Activated T-helper 9 cell treated with anti-CD3 and anti-CD28 coated beads, Interleukin-2, amount 50 U/mL, for 16 hours (primary cell): ENCODE measurements around the gene NIP7.

Experiments
- DNase-seq: peaks from one replicate; pipeline ENCODE4 v3.0.0-alpha.2; 2020; ENCODE audit warnings: low read depth

NIP7 gene

DNA sequence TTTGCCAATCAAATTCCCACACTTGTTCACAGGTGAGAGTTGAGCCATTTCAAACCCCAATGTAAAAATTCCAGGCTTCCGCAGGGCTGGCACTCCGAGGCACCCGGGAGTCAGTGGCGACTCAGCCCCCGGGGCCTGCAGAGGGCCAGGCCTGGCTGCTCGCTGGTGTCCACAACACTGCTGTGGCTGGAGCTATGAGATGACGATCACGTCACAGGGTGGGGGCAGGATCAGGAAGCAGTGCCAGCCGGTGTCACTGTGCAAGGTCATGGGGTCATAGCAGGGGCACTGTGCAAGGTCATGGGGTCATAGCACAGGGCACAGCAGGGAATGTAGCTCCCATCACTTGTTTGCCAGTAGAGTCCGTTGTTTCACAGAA, 20.7 kb upstream of the NIP7 start:
- no peak for DNase-seq

DNA sequence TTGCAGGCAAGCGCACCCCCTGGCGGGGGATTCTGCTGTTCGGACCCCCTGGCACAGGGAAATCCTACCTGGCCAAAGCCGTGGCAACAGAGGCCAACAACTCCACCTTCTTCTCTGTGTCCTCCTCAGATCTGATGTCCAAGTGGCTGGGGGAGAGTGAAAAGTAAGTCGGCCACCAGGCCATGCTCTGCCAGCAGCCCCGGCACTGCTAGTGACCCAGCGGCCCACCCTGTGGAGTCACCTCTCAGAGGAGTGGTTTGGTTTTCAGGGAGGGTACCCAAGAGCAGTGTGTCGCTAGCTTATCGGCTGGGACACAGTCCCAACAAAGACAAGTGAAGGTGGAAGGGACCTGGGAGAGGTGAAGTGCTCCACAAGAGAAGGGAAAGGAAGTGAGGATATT, 20.2 kb upstream of the NIP7 start:
- no peak for DNase-seq

DNA sequence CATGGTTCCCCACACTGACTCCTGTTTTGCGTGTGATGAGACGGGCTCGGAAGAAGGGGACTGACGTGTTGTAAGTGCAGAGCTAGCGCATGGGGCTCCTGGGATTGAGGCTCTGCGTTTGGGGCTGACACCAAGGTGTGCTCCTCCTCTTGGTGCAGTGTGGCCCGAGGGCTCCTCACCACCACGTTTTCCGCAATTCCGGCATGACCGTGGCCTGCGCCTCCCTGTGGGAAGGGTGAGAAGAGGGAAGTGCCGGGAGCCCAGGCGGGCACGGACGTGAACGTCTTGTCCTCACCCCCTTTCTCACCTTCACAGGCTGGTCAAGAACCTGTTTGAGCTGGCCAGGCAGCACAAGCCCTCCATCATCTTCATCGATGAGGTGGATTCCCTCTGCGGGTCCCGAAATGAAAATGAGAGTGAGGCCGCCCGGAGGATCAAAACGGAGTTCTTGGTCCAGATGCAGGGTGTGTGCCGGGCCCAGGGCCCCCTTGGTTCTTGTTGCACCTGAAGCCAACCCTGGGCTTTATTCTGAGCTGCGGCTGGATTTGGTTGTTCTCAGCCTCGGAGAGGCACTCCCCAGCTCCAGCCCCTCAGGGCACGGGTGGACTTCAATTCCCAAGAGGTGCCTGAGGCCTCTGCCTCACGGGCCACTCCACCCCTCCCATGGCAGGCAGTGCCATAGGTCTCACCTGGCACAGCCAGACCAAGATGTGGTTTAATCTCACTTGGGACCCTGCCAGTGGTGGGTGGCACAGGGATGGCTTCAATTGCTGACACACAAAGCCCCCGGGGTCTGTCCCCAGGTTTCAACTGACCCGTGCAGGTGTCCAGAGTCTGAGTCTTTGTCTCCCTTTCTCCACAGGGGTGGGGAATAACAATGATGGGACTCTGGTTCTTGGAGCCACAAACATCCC, 19.5 kb upstream of the NIP7 start:
- no peak for DNase-seq

DNA sequence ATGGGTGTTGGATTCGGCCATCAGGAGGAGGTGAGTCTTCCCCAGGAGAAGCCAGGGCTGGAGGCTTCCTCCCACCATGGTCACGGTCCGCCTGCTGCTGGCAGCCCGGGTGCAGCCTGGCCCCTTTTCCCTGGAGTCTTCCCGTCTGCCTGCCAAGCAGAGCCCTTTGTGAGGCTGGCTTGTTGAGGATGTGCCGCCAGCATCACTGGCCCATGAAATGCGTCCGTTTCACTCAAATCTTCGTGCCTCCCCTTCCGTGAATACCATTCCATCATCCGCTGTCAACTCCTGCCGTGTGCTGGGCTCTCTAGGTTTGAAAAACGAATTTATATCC, 18.9 kb upstream of the NIP7 start:
- DNase-seq, result no peak

DNA sequence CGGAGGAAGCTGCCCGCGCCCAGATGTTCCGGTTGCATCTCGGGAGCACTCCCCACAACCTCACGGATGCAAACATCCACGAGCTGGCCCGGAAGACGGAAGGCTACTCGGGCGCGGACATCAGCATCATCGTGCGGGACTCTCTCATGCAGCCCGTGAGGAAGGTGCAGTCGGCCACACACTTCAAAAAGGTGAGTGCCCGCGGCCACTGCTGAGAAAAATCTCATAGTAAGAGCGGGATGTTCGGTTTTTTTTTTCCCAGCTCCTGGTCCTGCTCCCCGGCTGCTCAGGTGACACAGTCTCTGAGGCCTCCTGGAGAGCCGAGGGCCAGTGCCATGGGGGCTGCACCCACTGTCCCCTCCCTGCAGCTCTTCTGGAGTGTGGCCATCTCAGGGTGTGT, 18.5 kb upstream of the NIP7 start:
- no peak for DNase-seq

DNA sequence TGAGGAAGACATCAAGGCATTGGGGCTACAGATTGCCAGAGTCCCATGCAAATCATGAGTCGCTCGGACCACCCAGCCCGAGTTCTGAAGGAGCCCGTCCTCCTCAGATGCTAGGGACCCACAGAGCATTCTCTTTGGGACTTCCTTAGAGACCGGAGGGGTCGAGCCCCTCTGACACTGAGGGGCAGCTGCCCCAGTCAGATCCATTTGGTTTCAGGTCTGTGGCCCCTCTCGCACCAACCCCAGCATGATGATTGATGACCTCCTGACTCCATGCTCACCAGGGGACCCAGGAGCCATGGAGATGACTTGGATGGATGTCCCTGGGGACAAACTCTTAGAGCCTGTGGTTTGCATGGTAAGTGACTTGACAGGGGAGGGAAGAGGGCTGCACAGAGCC, 17.2 kb upstream of the NIP7 start:
- no peak for DNase-seq

DNA sequence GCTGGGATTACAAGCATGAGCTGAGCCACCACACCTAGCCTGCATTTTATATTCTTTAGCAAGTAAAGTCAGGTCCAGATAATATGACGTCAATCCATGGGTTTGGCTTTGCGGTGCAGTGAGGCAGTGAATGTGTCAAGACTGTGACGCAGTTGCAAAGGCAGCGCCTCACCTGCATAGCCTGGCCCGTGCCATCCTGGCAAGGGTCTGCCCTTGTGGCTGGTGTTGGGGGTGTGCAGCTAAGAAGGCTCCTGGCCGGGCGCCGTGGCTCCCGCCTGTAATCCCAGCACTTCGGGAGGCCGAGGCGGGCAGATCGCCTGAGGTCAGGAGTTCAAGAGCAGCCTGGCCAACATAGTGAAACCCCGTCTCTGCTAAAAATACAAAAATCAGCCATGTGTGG, 16.2 kb upstream of the NIP7 start:
- no peak for DNase-seq

DNA sequence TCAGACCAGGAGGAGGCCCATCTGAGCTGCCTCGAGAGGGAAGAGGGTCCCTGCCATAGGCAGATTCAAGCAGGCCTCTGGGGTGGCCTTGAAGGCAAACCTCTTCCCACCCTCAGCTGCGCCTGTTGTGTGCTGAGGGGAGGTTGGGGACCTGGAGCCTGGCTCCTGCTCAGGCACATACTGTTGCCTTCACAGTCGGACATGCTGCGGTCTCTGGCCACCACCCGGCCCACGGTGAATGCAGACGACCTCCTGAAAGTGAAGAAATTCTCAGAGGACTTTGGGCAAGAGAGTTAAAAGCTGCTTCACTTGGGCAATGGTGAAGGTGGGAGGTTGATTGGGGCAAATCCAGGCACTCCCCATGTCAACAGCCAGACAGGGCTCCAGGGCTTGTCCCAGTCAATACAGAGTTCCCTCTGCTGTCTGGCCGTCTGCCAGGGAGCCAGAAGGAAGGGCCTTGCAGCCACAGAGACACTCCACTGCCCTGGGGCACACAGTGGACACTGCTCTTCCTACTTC, 15.5 kb upstream of the NIP7 start:
- DNase-seq, result no peak

DNA sequence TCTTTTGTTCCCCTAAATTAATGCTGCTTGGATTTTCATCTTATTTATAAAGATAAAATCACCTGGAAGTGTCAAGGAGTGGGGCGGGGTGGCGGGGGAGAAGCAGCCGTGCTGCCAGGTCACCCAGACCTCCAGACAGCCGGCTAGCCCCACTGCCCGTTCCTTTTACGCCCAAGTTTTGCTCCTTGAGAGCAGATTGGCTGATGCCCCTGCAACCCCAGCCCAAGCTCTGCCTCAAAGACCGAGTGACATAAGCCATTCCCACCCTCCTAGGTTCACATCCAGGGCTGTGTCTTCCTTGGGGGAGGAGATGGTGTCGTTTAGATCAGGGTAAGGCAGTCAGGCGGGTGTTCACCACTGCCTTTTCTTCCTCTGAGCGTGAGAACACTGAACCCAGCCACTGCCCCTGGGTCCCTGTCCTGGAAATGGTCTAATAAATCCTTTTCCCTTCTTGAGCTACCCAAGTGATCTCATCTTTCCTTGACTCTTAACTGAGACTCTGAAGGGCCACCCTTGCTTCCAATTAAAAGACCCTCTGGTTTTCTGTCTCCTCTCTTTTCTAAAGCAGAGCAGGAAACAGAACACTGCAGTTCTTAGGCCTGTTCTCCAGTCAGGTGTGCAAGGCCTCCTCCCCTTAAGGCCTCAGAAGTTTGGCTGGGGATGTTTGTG, 14.9 kb upstream of the NIP7 start:
- no peak for DNase-seq

DNA sequence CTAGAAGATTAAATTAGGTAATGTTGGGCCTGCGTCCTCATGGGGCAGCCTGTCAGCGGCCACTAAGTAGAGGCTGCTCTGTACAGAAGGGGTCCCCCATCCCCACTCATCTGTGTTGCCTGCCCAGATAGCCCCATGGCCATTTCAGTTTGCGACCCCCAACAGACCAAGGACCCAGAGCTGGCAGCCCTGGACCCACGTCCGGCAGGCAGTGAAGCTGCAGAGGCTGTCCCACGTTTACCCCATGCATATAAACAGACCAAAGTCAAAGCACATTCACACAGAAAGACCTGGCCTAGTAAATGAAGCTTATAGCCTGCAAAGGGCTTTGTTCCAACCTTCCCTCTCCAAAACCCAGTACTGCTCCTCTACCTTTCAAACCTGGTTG, 13.8 kb upstream of the NIP7 start:
- DNase-seq, result no peak

DNA sequence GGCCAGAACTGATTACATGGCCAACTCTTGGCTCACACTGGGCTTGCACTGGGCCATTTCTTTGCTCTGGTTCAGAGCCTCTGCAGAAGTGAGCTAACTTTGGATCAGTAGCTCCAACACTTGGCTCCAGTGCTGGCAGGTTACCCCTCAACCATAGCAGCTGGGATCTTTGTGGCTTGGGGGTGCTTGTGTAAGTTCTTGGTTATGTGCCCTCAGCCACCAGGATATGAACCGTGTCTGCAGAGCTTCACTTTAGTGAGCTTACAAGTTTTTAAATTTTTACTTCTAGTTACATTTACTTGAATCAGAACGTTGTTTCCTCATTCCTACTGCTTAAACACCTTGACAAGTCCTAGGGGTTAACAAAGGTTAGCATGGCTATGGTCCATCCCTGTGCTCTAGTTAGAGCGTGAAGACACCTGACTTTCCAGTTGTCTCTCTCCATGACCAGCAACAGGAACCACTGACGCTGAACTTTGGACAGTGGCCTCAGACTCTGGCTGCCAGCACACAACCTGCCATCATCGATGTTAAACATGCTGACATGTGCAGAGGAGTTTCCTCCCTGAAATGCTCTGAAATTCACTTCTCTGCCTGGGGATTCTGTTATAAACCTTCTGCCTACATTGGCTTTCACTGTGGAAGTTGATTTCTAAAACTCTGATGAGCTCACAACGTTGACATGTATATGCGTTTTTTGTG, 13.2 kb upstream of the NIP7 start:
- DNase-seq, result no peak

DNA sequence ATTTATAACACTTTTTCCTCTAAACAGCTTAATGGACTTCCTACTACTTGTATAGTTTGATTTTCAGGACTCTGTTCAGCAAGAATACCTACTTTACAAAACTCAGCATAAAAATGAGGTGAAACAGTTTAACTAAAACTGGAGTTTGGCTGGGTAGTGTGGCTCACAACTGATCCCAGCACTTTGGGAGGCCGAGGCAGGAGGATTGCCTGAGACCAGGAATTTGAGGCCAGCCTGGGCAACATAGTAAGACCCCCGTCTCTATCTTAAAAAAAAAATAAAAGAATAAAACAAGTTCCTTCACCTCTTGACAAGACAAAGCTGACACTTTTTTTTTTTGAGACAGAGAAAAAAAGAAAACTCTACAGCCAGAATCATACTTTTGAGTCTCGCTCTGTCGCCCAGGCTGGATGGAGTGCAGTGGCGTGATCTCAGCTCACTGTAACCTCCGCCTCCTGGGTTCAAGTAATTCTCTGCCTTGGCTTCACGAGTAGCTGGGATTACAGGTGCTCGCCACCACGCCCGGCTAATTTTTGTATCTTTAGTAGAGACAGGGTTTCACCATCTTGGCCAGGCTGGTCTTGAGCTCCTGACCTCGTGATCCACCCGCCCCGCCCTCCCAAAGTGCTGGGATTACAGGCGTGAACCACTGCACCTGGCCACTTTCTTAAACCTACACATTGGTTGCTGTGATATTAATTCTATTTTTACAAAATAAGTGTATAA, 11.8 kb upstream of the NIP7 start:
- DNase-seq, result no peak

DNA sequence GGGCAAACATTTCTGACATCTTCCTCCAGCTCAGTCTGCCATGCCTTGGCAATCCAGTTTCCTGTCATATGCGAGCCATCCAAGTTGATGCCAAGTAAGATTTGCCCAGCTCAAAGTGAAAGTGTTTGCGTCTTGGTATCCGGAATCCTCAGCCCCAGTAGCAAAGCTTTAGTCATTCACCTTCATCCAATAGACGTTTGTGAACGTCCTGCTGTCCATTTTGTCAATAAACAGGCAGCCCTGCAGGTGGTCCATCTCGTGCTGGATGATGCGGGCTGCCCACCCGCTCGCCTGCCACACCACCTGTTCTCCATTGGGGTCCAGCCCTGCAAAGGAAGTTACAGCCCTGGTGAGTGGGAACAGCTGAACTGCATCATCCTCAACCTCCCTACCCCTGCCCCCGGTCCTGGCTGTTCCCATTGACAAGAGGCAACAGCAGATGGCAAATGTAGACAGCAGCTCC, 10.7 kb upstream of the NIP7 start:
- DNase-seq, result no peak

DNA sequence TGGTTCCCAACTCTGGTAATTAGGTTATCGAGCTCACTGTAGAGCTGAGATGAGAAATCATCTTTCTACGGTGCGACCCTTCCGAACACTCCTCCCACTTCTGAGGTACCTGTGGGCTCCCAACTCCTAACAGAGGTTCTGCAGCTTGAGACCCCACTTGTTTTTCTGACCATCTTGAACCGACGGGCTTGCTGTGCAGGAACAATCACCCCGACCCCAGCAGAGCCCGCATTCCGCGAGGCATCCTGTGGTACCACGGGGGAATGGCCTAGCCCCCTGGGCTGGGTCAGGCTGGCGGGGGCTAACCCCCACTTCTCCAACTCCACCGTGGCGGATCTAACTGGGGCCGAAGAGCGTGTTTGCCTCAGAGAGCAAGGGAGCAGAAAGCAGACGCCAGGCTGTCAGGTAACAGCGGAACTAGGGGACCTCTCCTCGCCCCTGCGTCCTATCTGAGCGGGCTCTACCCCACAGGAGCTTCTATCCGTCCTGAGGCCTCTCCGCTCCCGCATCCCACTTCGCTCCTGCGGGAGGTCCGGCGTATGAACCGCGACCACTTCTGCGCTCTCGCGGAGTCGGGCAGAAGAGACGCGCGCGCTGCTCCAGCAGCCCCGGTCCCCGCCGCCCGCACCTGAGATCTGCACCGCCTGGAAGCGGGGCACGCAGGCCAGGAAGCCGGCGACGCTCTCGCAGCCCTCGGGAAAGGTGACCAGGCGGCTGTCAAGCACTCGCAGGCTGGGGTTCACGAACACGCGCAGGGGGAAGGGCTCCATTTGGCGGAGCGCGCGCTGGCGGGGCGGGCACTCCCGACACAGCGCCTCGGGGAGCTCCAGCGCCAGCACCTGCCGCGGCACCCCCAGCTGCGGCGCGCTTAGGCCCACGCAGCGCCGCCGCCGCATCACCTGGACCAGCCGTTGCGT, 9.9 kb upstream of the NIP7 start:
- DNase-seq, result peak; percentile 47

DNA sequence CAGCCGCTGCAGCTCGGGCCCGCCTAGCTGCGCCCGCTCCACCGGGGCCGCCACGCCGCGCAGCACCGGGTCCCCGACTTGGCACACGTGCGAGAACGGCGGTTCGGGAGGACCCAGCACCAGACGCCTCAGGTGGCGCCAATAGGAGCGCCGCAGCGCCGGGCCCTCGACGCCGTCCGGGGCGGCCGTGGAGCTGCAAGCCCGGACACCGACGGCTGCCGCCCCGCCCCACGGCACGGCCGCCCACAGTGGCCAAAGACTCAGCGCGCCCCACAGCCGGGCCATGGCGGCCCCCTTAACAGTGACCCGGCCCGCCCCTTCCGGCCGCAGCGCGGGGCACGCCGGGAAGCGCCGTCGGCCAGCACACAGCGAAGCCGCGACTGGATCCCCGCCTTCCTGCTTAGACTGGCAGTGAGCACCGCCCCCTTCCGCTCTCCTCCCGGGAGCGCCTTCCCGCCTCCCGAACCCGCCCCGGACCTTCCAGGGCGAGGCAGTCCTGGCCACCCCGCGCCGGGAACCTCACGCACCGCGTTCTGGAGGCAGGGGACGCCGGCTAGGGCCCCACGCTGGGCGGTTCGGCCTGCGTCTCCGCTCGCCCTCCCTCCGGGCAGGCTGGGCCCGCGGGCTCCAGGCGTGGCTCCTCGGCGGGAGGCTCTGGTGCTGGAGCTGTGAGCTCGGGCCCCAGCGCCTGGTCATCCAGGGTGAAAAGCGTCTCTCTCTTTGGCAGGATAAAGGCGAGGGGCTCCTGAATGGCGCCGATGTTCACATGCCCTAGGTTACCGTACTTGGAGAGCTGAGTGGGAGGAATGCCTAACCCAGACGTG, 9.1 kb upstream of the NIP7 start, which contains the start of gene PDF:
Gene PDF, minus strand, starts transcription at position 303 of the 824 bp plus-strand sequence. Its CDS starts 18 bp downstream, at position 285.
- DNase-seq, result peak; percentile 83

DNA sequence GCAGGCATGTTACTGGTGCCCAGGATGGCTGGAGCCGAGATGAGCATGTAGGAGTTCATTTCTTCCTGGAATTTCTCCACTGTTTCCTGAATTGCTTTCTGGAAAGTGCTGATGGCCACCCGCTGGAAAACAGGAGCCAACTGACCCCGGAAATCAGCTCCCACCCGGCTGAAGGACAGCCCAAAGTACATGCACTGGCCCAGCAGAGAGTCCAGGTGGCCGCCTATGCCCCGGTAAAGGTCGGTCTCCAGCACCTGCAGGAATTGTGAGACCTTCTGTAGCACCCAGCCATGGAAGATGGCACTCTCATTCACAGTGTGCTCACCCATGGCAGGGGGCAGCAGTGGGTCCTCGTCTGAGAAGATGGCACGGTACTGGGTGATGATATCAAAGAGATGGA, 4.9 kb upstream of the NIP7 start:
- no peak for DNase-seq

DNA sequence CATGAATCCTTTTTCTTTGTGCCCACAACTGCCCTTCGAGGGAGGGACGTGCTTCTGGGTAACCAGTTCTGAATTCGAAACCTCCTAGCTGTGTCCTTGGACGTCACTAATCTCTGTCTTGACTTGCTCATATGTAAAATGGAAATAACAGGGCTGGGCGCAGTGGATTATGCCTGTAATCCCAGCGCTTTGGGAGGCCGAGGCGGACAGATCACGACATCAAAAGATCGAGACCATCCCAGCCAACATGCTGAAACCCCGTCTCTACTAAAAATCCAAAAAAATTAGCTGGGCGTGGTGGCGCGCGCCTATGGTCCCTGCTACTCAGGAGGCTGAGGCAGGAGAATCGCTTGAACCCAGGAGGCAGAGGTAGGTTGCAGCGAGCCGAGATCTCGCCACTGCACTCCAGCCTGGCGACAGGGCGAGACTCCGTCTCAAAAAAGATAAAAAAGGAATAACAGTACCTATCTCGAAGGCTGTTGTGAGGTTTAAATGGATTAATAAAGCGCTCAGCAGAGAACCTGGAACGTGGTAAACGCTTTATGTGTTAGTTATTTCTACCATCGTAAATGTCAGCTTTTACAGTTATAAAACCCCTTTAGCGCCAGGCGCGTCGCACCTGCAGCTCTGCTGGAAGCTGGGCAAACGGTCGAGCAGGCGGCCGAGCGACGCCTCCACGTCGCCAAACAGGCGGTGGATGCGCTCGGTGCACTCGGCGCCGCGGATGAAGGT, 849 bp upstream of the NIP7 start:
- no peak for DNase-seq

DNA sequence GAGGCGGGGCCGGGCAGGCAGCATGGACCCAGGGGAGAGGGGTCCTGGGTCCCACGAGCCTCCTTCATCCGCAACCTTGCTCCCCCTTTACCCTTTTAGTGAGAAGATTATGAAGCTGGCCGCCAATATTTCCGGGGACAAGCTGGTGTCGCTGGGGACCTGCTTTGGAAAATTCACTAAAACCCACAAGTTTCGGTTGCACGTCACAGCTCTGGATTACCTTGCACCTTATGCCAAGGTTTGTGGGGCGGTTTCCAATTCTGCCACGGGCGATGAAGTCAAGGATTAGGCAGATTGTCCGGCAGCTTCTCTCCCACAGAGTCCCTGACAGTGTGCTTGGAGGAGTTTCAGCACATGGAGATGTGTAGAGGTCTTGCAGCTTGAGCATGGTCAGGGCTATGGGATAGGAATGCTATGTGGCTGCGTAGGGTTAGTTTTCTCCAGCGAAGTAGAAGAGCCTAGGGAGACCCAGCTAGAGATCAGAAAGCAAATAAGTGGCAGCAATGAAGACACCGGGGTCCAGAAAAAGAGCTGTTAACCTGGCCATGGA, 598 bp downstream of the NIP7 start:
- DNase-seq, result no peak

DNA sequence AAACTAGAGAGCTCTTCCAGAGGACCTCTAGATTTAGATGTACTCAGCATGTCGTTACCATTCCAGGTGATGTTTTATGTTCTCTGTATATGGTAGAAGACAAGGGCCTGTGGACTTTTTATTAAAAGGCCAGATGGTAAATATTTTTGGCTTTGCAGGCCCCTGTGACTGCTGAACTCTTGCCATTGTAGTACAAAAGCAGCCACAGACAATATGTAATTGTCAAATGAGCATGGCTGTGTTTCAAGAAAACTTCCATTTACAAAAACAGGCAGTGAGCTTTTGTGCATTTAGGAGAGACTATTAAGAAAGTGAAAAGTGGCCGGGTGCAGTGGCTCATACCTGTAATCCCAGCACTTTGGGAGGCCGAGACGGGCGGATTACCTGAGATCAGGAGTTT, 4.6 kb downstream of the NIP7 start:
- DNase-seq, result no peak
